ENCODE measurements around the gene SRC. TPM values are rescaled to one million over a fixed set of nuclear protein-coding genes. Genes with fewer than 3 reads are reported as not detected.

The SRC gene
- polyA plus RNA-seq, 1 experiment = 35.4 TPM

DNA sequence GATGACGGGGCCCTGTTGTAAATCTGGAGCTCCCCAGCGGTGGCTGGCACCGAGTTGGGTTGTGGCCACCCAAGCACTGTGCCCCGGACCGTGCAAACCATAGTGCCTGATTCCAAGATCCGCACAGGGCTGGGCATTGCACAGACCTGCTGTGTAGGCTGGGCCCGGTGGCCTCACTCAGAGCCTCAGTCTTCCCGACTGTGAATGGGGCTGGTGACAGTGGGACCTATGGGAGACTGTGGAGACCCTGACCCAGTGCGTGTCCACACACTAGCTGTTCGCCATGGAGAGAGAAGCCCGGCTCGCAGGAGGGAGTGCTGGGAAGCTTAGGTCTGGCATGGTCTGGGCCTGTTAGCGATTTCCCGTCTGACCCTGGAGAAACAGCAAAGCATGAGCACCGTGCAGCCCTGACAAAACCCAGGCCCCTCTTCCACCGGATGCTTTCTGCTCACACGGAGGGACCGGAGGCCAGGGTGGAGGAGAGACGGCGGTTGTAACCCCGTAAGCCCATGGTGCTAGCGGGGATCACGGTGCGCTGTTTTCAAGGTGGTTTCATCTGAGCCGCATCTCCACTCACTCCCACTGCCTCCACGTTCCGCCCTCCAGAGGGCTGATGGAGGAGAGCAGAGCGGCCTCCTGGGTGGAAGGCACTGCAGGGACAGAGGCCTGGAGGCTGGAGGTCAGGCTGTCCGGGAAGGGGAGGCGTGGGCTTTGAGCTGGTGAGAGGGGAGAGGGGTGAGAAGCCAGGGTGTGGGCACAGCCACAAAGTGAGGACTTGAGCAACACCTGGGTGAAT is 52.2 kb downstream of the SRC start:
- ChIA-PET CTCF (interaction anchor here (0.8 to 2.5 kb wide), 4 partner anchors 10 to 116 kb away, joined by 3 to 14 read pairs (median 6); no protein-coding TSS in a partner anchor), POLR2A (no interaction called here)
- Histone ChIP-seq H3K27me3 (ENCODE audit: control insufficient read depth, insufficient read depth, low read length) (no peaks in the 10 kb centered on the region), H3K36me3 (ENCODE audit: control insufficient read depth, insufficient read depth, low read length) (peaks cover 60% of the 10 kb centered on the region), H3K4me3 (ENCODE audit: low read depth, low read length) (no peak overlapping the region)
- TF ChIP-seq, protein P1, sequence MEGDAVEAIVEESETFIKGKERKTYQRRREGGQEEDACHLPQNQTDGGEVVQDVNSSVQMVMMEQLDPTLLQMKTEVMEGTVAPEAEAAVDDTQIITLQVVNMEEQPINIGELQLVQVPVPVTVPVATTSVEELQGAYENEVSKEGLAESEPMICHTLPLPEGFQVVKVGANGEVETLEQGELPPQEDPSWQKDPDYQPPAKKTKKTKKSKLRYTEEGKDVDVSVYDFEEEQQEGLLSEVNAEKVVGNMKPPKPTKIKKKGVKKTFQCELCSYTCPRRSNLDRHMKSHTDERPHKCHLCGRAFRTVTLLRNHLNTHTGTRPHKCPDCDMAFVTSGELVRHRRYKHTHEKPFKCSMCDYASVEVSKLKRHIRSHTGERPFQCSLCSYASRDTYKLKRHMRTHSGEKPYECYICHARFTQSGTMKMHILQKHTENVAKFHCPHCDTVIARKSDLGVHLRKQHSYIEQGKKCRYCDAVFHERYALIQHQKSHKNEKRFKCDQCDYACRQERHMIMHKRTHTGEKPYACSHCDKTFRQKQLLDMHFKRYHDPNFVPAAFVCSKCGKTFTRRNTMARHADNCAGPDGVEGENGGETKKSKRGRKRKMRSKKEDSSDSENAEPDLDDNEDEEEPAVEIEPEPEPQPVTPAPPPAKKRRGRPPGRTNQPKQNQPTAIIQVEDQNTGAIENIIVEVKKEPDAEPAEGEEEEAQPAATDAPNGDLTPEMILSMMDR (IDR thresholded peaks at IDR 0.05; ENCODE audit: insufficient read depth, low read depth, low read length) = no peak
- no peak for DNase-seq (ENCODE audit: low read depth)

GRCh38 chr20:37398750-37399621 is 53.0 kb downstream of the SRC start:
- TF ChIP-seq, protein P1 (IDR thresholded peaks at IDR 0.05; ENCODE audit: insufficient read depth, low read depth, low read length) = no peak

DNA sequence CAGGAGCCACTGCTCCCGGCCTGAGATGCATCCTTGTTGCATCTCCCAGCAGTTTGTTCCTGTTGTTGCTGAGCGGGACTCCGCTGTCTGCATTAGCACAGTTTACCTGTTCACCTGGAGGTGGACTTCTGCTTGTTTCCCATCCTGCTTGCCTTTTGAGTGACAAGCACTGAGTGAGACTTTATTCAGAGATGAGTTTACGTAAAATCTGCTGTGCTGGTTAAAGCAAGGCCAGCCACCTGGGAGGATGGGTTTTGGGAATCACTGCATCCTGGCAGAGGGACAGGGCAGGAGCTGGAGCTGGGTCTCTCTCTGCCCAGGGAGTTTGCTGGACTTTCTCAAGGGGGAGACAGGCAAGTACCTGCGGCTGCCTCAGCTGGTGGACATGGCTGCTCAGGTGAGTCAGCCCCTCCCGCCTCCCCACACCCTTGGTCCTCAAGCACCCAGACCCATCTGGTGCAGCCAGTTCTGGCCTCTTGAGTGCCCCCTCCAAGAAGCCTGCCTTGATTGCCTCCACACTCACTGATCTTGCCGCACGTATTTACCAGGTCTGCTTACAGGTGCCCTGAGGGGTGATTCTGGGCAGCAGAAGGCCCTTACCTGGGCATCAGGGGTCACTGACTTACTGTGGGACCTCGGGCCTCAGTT is 55.5 kb downstream of the SRC start:
- ChIA-PET POLR2A (no interaction called here), CTCF (no interaction called here)

More at GRCh38 chr20:37398750-37399621, 53.0 kb downstream of the SRC start:
- ChIA-PET CTCF (interaction anchor here (0.8 kb wide), 1 partner anchor 82 kb away, joined by 3 read pairs; no protein-coding TSS in a partner anchor), POLR2A (no interaction called here)
- DNase-seq (ENCODE audit: low read depth) = no peak
- Histone ChIP-seq H3K27me3 (ENCODE audit: control insufficient read depth, insufficient read depth, low read length) (no peaks in the 10 kb centered on the region), H3K36me3 (ENCODE audit: control insufficient read depth, insufficient read depth, low read length) (peaks cover 57% of the 10 kb centered on the region), H3K4me3 (ENCODE audit: low read depth, low read length) (no peak overlapping the region)

GRCh38 chr20:37401930-37402675 is 56.2 kb downstream of the SRC start:
- TF ChIP-seq, protein P1 (IDR thresholded peaks at IDR 0.05; ENCODE audit: insufficient read depth, low read depth, low read length) = no peak
- peaks cover 47% of the 10 kb centered on the region for H3K36me3 ChIP-seq (ENCODE audit: control insufficient read depth, insufficient read depth, low read length)
- ChIA-PET POLR2A (no interaction called here), CTCF (interaction anchor here (1.3 kb wide), 1 partner anchor 119 kb away, joined by 5 read pairs; no protein-coding TSS in a partner anchor)
- H3K27me3 ChIP-seq (ENCODE audit: control insufficient read depth, insufficient read depth, low read length) = no peaks in the 10 kb centered on the region
- DNase-seq (ENCODE audit: low read depth) = no peak
- no peak overlapping the region for H3K4me3 ChIP-seq (ENCODE audit: low read depth, low read length)

More for the DNA sequence above, 55.5 kb downstream of the SRC start:
- Histone ChIP-seq H3K36me3 (ENCODE audit: control insufficient read depth, insufficient read depth, low read length) (peaks cover 50% of the 10 kb centered on the region), H3K27me3 (ENCODE audit: control insufficient read depth, insufficient read depth, low read length) (no peaks in the 10 kb centered on the region), H3K4me3 (ENCODE audit: low read depth, low read length) (no peak overlapping the region)
- TF ChIP-seq, protein P1 (IDR thresholded peaks at IDR 0.05; ENCODE audit: insufficient read depth, low read depth, low read length) = no peak
- DNase-seq (ENCODE audit: low read depth) = no peak
